NCI-H187 (cell line): ENCODE data around the gene DES.

Source experiments
- DNase-seq, 2 experiments: peaks; one replicate each; lab custom pipeline; 2025; lab: John Stamatoyannopoulos, UW

DES gene

DNA sequence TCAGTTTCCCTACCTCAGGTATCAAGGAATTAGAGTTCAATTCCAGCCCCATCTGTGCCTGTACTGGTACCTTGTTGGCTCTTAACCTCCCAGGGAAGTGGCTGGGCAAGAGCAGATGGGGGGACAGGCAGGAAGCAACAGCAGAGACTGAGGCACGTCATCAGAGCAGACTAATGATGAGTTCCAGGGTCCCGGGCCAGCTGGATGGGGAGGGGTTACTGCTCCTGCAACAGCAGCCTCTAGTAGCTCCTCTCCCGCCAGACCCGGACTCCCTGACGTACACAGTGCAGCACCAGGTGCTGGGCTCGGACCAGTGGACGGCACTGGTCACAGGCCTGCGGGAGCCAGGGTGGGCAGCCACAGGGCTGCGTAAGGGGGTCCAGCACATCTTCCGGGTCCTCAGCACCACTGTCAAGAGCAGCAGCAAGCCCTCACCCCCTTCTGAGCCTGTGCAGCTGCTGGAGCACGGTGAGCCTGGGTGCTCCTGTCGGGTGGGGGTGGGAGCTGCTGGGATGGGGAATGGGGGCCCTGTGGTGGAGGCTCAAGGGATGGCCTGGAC lies 54.5 kb downstream of the DES start:
- no peak for DNase-seq

DNA sequence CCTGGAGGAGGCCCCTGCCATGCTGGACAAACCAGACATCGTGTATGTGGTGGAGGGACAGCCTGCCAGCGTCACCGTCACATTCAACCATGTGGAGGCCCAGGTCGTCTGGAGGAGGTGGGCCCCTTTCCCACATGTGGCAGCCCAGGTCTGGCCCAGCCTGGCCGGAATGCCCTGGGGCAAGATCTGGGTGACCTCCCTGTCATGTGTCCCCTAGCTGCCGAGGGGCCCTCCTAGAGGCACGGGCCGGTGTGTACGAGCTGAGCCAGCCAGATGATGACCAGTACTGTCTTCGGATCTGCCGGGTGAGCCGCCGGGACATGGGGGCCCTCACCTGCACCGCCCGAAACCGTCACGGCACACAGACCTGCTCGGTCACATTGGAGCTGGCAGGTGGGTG lies 55.3 kb downstream of the DES start:
- no peak for DNase-seq

GRCh38 chr2:219474285-219475060 lies 56.3 kb downstream of the DES start:
- DNase-seq: no peak

- DNase-seq: no peak
Observed at GRCh38 chr2:219475278-219475677, 57.1 kb downstream of the DES start.

DNA sequence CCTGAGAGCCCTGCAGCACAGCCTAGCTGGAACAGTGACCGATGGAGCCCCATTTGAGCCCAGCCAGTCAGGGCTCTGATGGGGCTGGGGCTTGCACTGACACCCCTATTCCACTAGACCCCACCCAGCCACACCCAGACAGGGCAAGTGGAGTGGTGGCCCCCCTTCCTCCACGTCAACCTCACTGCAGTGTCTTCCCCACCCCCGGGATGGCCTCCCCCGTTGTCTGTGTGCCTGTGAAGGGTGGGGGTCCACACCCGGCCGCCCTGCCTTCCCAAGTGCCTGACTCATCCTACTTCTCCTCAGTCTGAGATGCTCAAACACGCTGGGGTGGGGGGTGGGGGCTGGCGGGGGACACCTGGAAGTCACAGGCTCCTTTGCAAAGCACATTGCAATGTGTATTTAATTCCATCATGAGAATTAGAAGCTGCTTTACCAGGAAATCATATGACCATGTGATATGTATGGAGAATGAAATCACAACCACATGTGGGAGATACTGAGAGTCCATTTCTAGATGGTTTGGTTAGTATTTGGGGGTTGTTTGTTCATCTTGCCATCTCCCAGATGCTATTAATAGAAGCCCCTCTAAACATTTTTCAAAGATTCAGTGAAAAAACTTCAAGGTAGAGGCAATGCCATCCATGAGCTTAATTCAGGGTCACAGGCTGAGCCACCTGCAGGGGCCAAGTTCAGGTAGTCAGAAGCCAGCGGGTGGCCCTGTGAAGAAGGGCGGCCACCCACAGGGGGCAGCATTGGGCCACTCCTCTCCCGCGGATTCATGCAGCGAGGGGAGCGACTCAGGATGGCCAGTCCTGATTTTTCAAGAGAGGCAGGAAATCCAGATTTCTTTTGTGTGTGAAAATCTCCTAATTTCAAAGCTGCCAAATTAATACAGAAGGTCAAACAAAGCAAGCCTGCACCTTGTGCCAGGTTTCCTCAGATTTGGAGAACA lies 57.8 kb downstream of the DES start:
- no peak for DNase-seq
